ENCODE measurements around the gene EHMT2. TPM values are rescaled to one million over a fixed set of nuclear protein-coding genes. Genes with fewer than 3 reads are reported as not detected.

EHMT2 gene
- total and polyA plus RNA-seq, 2 of the 13 experiments (the other 11 are each of a cell fraction or from before 2014, with no cell fraction given) = 55.2 to 69.2 TPM

DNA sequence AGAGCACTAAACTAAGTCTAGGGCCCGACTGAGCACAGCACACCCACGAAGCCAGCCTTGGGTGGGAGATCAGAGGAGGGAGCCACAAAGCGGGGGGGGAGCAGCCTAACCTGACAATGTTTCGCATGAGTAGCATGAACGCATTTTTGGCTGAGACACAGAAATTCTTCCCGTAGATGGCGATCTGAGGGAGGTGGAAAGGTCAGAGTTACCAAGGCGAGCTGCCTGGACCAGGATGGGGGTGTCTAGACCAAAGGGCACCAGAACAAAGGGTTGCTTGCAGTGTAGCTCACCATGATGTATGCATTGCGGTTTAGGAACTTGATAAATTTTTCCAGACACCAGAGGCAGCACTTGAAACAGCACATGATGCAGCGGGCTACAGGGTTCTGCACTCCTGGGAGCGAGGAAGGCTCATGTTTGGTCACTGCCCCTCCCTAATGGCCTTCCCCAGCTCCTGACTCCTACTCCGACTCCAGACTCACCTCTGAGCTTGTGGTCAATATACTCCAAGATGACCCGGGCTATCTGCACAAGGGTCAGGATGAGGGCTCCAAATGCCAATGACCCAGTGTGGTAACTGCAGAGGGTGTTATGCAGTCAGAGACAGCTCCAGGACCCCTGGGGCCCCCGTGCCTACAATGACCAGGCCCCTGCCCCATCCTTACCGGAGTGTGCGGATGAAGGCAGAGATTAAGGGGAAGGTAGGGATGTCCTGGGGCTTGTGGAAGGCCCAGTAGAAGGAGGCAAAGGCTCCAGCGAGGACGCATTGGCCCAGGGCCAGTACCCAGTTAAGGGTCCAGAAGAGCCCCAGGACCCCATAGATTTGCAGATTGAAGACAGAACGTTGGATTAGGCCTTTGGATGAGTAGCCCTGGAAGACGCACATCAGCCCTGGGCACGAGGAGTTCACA is 32.0 kb downstream of the EHMT2 start (continued):
- TF ChIP-seq GABPB1 (CRISPR knock-in tag; IDR thresholded peaks at IDR 0.05) (peak; percentile 17; the same call in 1 of the 2 replicates), KLF9 (CRISPR knock-in tag; IDR thresholded peaks at IDR 0.05; ENCODE audit: low read depth) (no peak), MEF2D (CRISPR knock-in tag; IDR thresholded peaks at IDR 0.05) (peak; percentile 89; the same call in 1 of the 2 replicates), SRY (CRISPR knock-in tag; IDR thresholded peaks at IDR 0.05) (no peak; the same call in 1 of the 2 replicates), PAWR (CRISPR knock-in tag; IDR thresholded peaks at IDR 0.05; ENCODE audit: borderline replicate concordance) (peak; percentile 13; the same call in 1 of the 2 replicates), ZNF101 (CRISPR knock-in tag; IDR thresholded peaks at IDR 0.05; ENCODE audit: borderline replicate concordance, low read depth) (no peak), ZSCAN25 (CRISPR knock-in tag; IDR thresholded peaks at IDR 0.05) (0 out of 2 replicates have a peak, but pooled peaks have one; percentile 50), KLF13 (CRISPR knock-in tag; IDR thresholded peaks at IDR 0.05) (no peak), ZNF441 (CRISPR knock-in tag; IDR thresholded peaks at IDR 0.05; ENCODE audit: borderline replicate concordance) (no peak; the same call in 1 of the 2 replicates), FOXK2 (IDR thresholded peaks at IDR 0.05) (no peak), ZNF230 (CRISPR knock-in tag; IDR thresholded peaks at IDR 0.05) (peak; percentile 87), MXD4 (CRISPR knock-in tag; IDR thresholded peaks at IDR 0.05) (no peak; the same call in 1 of the 2 replicates), ZNF792 (CRISPR knock-in tag; IDR thresholded peaks at IDR 0.05) (peak; percentile 84; the same call in 1 of the 2 replicates), PRPF4 (IDR thresholded peaks at IDR 0.05; ENCODE audit: low read depth, low read length, poor library complexity, severe bottlenecking) (no peak), MXI1 (IDR thresholded peaks at IDR 0.05; ENCODE audit: borderline replicate concordance, low read depth, low read length) (peak; percentile 47; the same call in 1 of the 3 replicates), POLR2AphosphoS5 (IDR thresholded peaks at IDR 0.05; ENCODE audit: low read depth, low read length) (peak; percentile 25; the same call in 1 of the 2 replicates), U2AF1 (optimal IDR thresholded peaks at IDR 0.05; ENCODE audit: low read depth, low read length) (no peak), ZNF260 (CRISPR knock-in tag; IDR thresholded peaks at IDR 0.05; ENCODE audit: borderline replicate concordance, low read depth) (no peak), CBX1 (IDR thresholded peaks at IDR 0.05; ENCODE audit: low read depth) (peak; percentile 12), ZNF337 (CRISPR knock-in tag; IDR thresholded peaks at IDR 0.05; ENCODE audit: borderline replicate concordance, low read depth) (0 out of 2 replicates have a peak, but pooled peaks have one; percentile 57), HNRNPUL1 (IDR thresholded peaks at IDR 0.05; ENCODE audit: low read depth, low read length) (no peak), ZNF432 (CRISPR knock-in tag; IDR thresholded peaks at IDR 0.05; ENCODE audit: borderline replicate concordance) (no peak), ZNF839 (CRISPR knock-in tag; IDR thresholded peaks at IDR 0.05; ENCODE audit: borderline replicate concordance) (no peak)
- TF ChIP-seq, protein P1, sequence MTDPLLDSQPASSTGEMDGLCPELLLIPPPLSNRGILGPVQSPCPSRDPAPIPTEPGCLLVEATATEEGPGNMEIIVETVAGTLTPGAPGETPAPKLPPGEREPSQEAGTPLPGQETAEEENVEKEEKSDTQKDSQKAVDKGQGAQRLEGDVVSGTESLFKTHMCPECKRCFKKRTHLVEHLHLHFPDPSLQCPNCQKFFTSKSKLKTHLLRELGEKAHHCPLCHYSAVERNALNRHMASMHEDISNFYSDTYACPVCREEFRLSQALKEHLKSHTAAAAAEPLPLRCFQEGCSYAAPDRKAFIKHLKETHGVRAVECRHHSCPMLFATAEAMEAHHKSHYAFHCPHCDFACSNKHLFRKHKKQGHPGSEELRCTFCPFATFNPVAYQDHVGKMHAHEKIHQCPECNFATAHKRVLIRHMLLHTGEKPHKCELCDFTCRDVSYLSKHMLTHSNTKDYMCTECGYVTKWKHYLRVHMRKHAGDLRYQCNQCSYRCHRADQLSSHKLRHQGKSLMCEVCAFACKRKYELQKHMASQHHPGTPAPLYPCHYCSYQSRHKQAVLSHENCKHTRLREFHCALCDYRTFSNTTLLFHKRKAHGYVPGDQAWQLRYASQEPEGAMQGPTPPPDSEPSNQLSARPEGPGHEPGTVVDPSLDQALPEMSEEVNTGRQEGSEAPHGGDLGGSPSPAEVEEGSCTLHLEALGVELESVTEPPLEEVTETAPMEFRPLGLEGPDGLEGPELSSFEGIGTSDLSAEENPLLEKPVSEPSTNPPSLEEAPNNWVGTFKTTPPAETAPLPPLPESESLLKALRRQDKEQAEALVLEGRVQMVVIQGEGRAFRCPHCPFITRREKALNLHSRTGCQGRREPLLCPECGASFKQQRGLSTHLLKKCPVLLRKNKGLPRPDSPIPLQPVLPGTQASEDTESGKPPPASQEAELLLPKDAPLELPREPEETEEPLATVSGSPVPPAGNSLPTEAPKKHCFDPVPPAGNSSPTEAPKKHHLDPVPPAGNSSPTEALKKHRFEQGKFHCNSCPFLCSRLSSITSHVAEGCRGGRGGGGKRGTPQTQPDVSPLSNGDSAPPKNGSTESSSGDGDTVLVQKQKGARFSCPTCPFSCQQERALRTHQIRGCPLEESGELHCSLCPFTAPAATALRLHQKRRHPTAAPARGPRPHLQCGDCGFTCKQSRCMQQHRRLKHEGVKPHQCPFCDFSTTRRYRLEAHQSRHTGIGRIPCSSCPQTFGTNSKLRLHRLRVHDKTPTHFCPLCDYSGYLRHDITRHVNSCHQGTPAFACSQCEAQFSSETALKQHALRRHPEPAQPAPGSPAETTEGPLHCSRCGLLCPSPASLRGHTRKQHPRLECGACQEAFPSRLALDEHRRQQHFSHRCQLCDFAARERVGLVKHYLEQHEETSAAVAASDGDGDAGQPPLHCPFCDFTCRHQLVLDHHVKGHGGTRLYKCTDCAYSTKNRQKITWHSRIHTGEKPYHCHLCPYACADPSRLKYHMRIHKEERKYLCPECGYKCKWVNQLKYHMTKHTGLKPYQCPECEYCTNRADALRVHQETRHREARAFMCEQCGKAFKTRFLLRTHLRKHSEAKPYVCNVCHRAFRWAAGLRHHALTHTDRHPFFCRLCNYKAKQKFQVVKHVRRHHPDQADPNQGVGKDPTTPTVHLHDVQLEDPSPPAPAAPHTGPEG (CRISPR knock-in tag; IDR thresholded peaks at IDR 0.05) = peak; percentile 25; the same call in 1 of the 2 replicates

Measured in HepG2 (cell line).